ENCODE results near the gene DNAJB11. TPM values are rescaled to one million over a fixed set of nuclear protein-coding genes. Genes with fewer than 3 reads are reported as not detected.

DNAJB11 gene
- total RNA-seq, 1 experiment from 2014 or later, result 54.3 TPM

GRCh38 chr3:186612065-186612464, 41.5 kb downstream of the DNAJB11 start (continued):
- TF ChIP-seq EGR1 (IDR thresholded peaks at IDR 0.05; ENCODE audit: low read depth), result no peak
- TF ChIP-seq MAX (IDR thresholded peaks at IDR 0.05), result no peak
- TF ChIP-seq POLR2AphosphoS5 (IDR thresholded peaks at IDR 0.05; ENCODE audit: low read depth, low read length), result no peak
- TF ChIP-seq ZFX (IDR thresholded peaks at IDR 0.05), result no peak
- no peak for TF ChIP-seq ELF1 (IDR thresholded peaks at IDR 0.05; ENCODE audit: borderline replicate concordance, low read depth)
- no peak for TF ChIP-seq EZH2 (IDR thresholded peaks at IDR 0.05)
- TF ChIP-seq REST (IDR thresholded peaks at IDR 0.05; ENCODE audit: low read depth), result no peak
- no peak for TF ChIP-seq SIN3A (IDR thresholded peaks at IDR 0.05; ENCODE audit: low read depth)
- no peak for TF ChIP-seq CEBPB (IDR thresholded peaks at IDR 0.05; ENCODE audit: low read depth)
- TF ChIP-seq FOSL1 (IDR thresholded peaks at IDR 0.05; ENCODE audit: low read depth), result no peak
- no peak for TF ChIP-seq POLR2A (IDR thresholded peaks at IDR 0.05; ENCODE audit: borderline replicate concordance, extremely low read depth, insufficient read depth, insufficient read length)

GRCh38 chr3:186612721-186613636, 42.5 kb downstream of the DNAJB11 start, which contains the start of gene AHSG:
Gene AHSG (plus strand): TSS chr3:186613060. CDS start chr3:186613142, 82 bp downstream.
- Histone ChIP-seq H3K36me3 (ENCODE audit: control insufficient read depth in 1 of 2, insufficient read depth in 2 of 2, low read length in 2 of 2) (no peaks in the 10 kb centered on the region), H3K9me2 (ENCODE audit: insufficient read depth) (no peaks in the 10 kb centered on the region), H3K4me1 (ENCODE audit: control insufficient read depth in 1 of 2, insufficient read depth in 2 of 2, low read length in 2 of 2) (peaks cover 2 to 21% of the 10 kb centered on the region in 2 experiments; a peak in 2 of 4 replicates), H3K4me3 (replicated peaks in 1 of 2; ENCODE audit: low read depth in 1 of 2, low read length in 2 of 2) (no peak within 1 kb of the TSS), H2AFZ (ENCODE audit: low read depth, low read length, poor library complexity, severe bottlenecking) (no peak within 1 kb of the TSS), H3K4me2 (ENCODE audit: low read length) (no peak within 1 kb of the TSS), H3K9ac (ENCODE audit: low read length) (no peak within 1 kb of the TSS), H3K79me2 (ENCODE audit: insufficient read depth, low read length) (no peaks in the 10 kb centered on the region), H3K27ac (ENCODE audit: low read depth, low read length) (no peak within 1 kb of the TSS), H4K20me1 (ENCODE audit: insufficient read depth) (no peaks in the 10 kb centered on the region), H3K9me3 (ENCODE audit: control insufficient read depth in 1 of 2, insufficient read depth in 1 of 2, low read depth in 1 of 2, low read length in 2 of 2) (no peaks in the 10 kb centered on the region), H3K27me3 (ENCODE audit: insufficient read depth, low read length) (no peaks in the 10 kb centered on the region)
- ATAC-seq (no peak), DNase-seq (ENCODE audit: low read depth, low spot score) (no peak)
- no TSS peak for BruUV-seq (replicated peaks)
- RAD21 ChIA-PET (ENCODE audit: low non-redundant PET in 1 of 2, low total read pairs in 2 of 2, uncharacterized antibody in 2 of 2, unreplicated experiment in 2 of 2), result no interaction called here
- POLR2A ChIA-PET, result no interaction called here
- intact Hi-C loops (cut with micrococcal nuclease), result no loop called here
- CTCF ChIA-PET, result interaction anchor here (2.6 to 8.4 kb wide), 3 partner anchors 15 to 354 kb away, joined by 13 to 64 read pairs (median 14); no protein-coding TSS in a partner anchor
- TF ChIP-seq ELF1 (IDR thresholded peaks at IDR 0.05; ENCODE audit: borderline replicate concordance, low read depth) (no peak), ZFX (IDR thresholded peaks at IDR 0.05) (no peak), SRF (IDR thresholded peaks at IDR 0.05; ENCODE audit: low read depth) (no peak), YY1 (IDR thresholded peaks at IDR 0.05; ENCODE audit: extremely low read depth, insufficient replicate concordance, low read depth, low read length) (no peak), REST (IDR thresholded peaks at IDR 0.05; ENCODE audit: low read depth) (no peak), CTCF (IDR thresholded peaks at IDR 0.05 in 2 of 3, conservative IDR thresholded peaks at IDR 0.05 in 1 of 3; ENCODE audit: borderline replicate concordance in 1 of 3, insufficient read depth in 1 of 3, low read depth in 2 of 3, low read length in 2 of 3) (no peak), POLR2A (IDR thresholded peaks at IDR 0.05; ENCODE audit: borderline replicate concordance, extremely low read depth, insufficient read depth, insufficient read length) (no peak)

Data from HCT116 (cell line).